OCI-LY7 (cell line): Measurements from ENCODE around the gene GPBAR1.
"Not testable (repeated sequence)": the region's sequence is repeated elsewhere in the genome, so short reads cannot be mapped to it uniquely, and the experiment has no call there.

Experiments used
- CTCF ChIP-seq: fragments of 200-600 bp; sonication (generic); conservative IDR thresholded peaks from 2 replicates; pipeline ENCODE4 v1.5.1; 2014; ENCODE audit warnings: mild to moderate bottlenecking, antibody characterized with exemption, low read length, moderate library complexity, mixed read lengths
- EZH2phosphoT487 ChIP-seq: fragments of 200-600 bp; sonication (generic); IDR thresholded peaks from 2 replicates; pipeline ENCODE4 v1.6.1; 2018; ENCODE audit warnings: low read depth, borderline replicate concordance, mild to moderate bottlenecking, mixed run types, antibody characterized with exemption, low read length, moderate library complexity, mixed read lengths

DNA sequence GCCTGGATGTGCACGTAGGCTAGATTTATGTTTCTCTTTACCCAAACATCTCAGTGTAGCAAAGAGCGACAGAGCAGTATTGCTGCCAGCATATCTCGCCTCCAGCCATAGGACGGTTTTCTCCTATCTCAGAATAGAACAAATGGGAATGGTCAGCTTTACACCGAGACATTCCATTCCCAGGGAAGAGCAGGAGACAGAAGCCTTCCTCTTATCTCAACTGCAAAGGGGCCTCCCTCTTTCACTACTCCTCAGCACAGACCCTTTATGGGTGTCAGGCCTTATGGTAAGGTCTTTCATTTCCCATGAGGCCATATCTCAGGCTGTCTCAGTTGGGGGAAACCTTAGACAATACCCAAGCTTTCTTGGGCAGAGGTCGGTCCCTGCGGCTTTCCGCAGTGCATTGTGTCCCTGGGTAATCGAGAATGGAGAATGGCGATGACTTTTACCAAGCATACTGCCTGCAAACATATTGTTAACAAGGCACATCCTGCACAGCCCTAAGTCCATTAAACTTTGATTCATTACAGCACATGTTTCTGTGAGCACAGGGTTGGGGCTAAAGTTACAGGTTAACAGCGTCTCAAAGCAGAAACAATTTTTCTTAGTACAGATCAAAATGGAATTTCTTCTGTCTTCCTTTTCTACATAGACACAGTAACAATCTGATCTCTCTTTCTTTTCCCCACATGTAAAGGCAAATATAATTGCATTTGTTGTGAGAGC, 50.9 kb downstream of the GPBAR1 start:
- not testable (repeated sequence) for TF ChIP-seq CTCF, EZH2phosphoT487
